Measurements from ENCODE around the gene EFHD1.
"Not testable (repeated sequence)": the region's sequence is repeated elsewhere in the genome, so short reads cannot be mapped to it uniquely, and the experiment has no call there.

EFHD1 gene

GRCh38 chr2:232683368-232683767 is 50.0 kb downstream of the EFHD1 start:
- no peak for DNase-seq (ENCODE audit: extremely low spot score)
- POLR2A ChIA-PET: interaction anchor here (0.8 to 1.5 kb wide), 2 partner anchors 14 kb away, joined by 3 to 4 read pairs; partner anchors contain the start of gene GIGYF2
- CTCF ChIA-PET: no interaction called here
- TF ChIP-seq, protein P1, sequence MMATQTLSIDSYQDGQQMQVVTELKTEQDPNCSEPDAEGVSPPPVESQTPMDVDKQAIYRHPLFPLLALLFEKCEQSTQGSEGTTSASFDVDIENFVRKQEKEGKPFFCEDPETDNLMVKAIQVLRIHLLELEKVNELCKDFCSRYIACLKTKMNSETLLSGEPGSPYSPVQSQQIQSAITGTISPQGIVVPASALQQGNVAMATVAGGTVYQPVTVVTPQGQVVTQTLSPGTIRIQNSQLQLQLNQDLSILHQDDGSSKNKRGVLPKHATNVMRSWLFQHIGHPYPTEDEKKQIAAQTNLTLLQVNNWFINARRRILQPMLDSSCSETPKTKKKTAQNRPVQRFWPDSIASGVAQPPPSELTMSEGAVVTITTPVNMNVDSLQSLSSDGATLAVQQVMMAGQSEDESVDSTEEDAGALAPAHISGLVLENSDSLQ (IDR thresholded peaks at IDR 0.05): no peak
- TF ChIP-seq ELF4 (IDR thresholded peaks at IDR 0.05): no peak
- no peak for TF ChIP-seq FOXM1 (IDR thresholded peaks at IDR 0.05; ENCODE audit: borderline replicate concordance)
- TF ChIP-seq TARDBP (IDR thresholded peaks at IDR 0.05): no peak
- no peak for TF ChIP-seq FOXK2 (IDR thresholded peaks at IDR 0.05)
- TF ChIP-seq FOXA1 (IDR thresholded peaks at IDR 0.05): no peak
- no peak for TF ChIP-seq ZNF384 (IDR thresholded peaks at IDR 0.05)
- no peak for TF ChIP-seq SP1 (IDR thresholded peaks at IDR 0.05)
- TF ChIP-seq L3MBTL2 (conservative IDR thresholded peaks at IDR 0.05): no peak
- TF ChIP-seq SUZ12 (IDR thresholded peaks at IDR 0.05): no peak
- TF ChIP-seq ARNT (IDR thresholded peaks at IDR 0.05): no peak
- TF ChIP-seq NFRKB (IDR thresholded peaks at IDR 0.05): no peak
- no peak for TF ChIP-seq LEF1 (IDR thresholded peaks at IDR 0.05; ENCODE audit: borderline replicate concordance)
- TF ChIP-seq HDGF (IDR thresholded peaks at IDR 0.05; ENCODE audit: borderline replicate concordance): no peak
- TF ChIP-seq BHLHE40 (IDR thresholded peaks at IDR 0.05; ENCODE audit: borderline replicate concordance): no peak
- TF ChIP-seq CTBP1 (IDR thresholded peaks at IDR 0.05; ENCODE audit: borderline replicate concordance): no peak

- POLR2A ChIA-PET; DNase-seq (ENCODE audit: extremely low spot score); CTCF ChIA-PET: not testable (repeated sequence)
Measured at GRCh38 chr2:232685391-232685790, 52.0 kb downstream of the EFHD1 start.

- DNase-seq (ENCODE audit: extremely low spot score): no peak
- TF ChIP-seq ZNF384 (IDR thresholded peaks at IDR 0.05) (no peak), L3MBTL2 (conservative IDR thresholded peaks at IDR 0.05) (no peak), FOXM1 (IDR thresholded peaks at IDR 0.05; ENCODE audit: borderline replicate concordance) (no peak), CTBP1 (IDR thresholded peaks at IDR 0.05; ENCODE audit: borderline replicate concordance) (no peak), HDGF (IDR thresholded peaks at IDR 0.05; ENCODE audit: borderline replicate concordance) (no peak), NFRKB (IDR thresholded peaks at IDR 0.05) (no peak), SP1 (IDR thresholded peaks at IDR 0.05) (no peak), FOXA1 (IDR thresholded peaks at IDR 0.05) (no peak), ELF4 (IDR thresholded peaks at IDR 0.05) (no peak), LEF1 (IDR thresholded peaks at IDR 0.05; ENCODE audit: borderline replicate concordance) (no peak), TARDBP (IDR thresholded peaks at IDR 0.05) (no peak), FOXK2 (IDR thresholded peaks at IDR 0.05) (no peak), SUZ12 (IDR thresholded peaks at IDR 0.05) (no peak), ARNT (IDR thresholded peaks at IDR 0.05) (no peak), BHLHE40 (IDR thresholded peaks at IDR 0.05; ENCODE audit: borderline replicate concordance) (no peak)
- TF ChIP-seq, protein P1 (IDR thresholded peaks at IDR 0.05): no peak
- ChIA-PET POLR2A (interaction anchor here (2.2 kb wide), 1 partner anchor 9 kb away, joined by 10 read pairs; the partner anchor contains the start of gene GIGYF2), CTCF (no interaction called here)
Measured at GRCh38 chr2:232687382-232688160, 54.2 kb downstream of the EFHD1 start.

DNA sequence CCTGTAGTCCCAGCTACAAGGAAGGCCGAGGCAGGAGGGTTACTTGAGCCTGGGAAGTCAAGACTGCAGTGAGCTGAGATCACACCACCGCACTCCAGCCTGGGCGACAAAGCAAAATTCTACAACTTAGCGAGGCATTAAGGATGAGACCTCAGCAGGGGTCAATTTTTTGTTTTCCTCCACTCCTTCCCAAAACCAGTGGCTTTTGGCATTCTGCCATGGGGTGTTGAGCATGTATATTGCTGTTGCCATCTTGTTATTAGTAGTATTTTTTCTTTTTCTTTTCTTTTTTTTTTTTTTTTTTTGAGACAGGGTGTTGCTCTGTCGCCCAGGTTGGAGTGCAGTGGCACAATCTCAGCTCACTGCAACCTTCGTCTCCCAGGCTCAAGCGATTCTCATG is 54.8 kb downstream of the EFHD1 start:
- TF ChIP-seq CTBP1 (IDR thresholded peaks at IDR 0.05; ENCODE audit: borderline replicate concordance): no peak
- TF ChIP-seq, protein P1 (IDR thresholded peaks at IDR 0.05): no peak
- TF ChIP-seq ARNT (IDR thresholded peaks at IDR 0.05): no peak
- no peak for TF ChIP-seq SUZ12 (IDR thresholded peaks at IDR 0.05)
- no peak for TF ChIP-seq FOXK2 (IDR thresholded peaks at IDR 0.05)
- TF ChIP-seq NFRKB (IDR thresholded peaks at IDR 0.05): no peak
- TF ChIP-seq FOXA1 (IDR thresholded peaks at IDR 0.05): no peak
- no peak for TF ChIP-seq ELF4 (IDR thresholded peaks at IDR 0.05)
- no peak for TF ChIP-seq BHLHE40 (IDR thresholded peaks at IDR 0.05; ENCODE audit: borderline replicate concordance)
- no peak for TF ChIP-seq FOXM1 (IDR thresholded peaks at IDR 0.05; ENCODE audit: borderline replicate concordance)
- no peak for TF ChIP-seq ZNF384 (IDR thresholded peaks at IDR 0.05)
- TF ChIP-seq HDGF (IDR thresholded peaks at IDR 0.05; ENCODE audit: borderline replicate concordance): no peak
- TF ChIP-seq L3MBTL2 (conservative IDR thresholded peaks at IDR 0.05): no peak
- TF ChIP-seq SP1 (IDR thresholded peaks at IDR 0.05): no peak
- ChIA-PET CTCF (no interaction called here), POLR2A (interaction anchor here (2.2 kb wide), 1 partner anchor 9 kb away, joined by 10 read pairs; the partner anchor contains the start of gene GIGYF2)
- no peak for DNase-seq (ENCODE audit: extremely low spot score)

DNA sequence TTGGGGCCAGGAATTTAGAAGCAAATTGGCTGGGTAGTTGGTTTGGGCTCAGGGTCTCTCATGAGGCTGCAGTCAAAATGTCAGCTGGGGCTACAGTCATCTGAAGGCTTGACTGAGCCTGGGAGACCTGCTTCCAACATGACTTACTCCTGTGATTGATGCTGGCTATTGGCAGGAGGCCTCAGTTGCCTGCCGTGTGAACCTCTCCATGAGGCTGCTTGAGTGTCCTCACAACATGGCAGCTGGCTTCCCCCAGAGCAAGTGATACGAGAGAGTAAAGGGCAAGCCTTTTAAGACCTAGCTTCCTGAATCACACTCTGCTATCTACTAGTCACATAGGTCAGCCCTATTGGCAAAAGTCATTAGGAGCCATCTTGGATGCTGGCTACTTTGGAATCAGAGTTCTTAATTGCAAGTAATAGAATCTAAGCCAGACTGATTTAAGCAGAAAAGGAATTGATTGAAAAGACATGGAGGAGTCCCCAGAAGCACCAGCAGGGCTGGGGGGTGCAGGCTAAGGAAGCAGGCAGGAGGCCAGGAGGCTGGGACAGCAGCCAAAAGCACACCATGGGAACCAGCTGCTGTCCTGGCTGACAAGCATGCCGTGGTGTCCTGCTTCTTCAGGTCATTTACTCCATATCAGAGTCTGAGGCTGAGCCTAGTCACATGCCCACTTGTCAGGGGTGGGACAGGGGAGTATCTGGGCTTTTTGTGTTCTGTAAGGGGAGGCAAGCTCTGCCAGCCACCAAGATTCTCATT is 55.9 kb downstream of the EFHD1 start:
- TF ChIP-seq NFRKB (IDR thresholded peaks at IDR 0.05) (no peak), FOXK2 (IDR thresholded peaks at IDR 0.05) (no peak), BHLHE40 (IDR thresholded peaks at IDR 0.05; ENCODE audit: borderline replicate concordance) (no peak)
- CTCF ChIA-PET: interaction anchor here (0.6 kb wide), 1 partner anchor 82 kb away, joined by 6 read pairs; no protein-coding TSS in a partner anchor
- no peak for DNase-seq (ENCODE audit: extremely low spot score)
- POLR2A ChIA-PET: no interaction called here

DNA sequence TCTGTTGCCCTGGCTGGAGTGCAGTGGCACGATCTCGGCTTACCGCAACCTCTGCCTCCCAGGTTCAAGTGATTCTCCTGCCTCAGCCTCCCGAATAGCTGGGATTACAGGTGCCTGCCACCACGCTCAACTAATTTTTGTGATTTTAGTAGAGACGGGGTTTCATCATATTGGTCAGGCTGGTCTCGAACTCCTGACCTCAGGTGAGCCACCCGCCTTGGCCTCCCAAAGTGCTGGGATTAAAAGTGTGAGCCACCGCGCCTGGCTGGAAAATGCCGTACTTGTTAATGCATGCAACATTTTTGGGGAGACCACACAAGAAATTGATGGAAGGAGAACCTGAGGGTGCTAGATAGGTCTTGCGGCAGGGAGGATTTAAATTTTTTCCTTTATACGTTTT is 57.7 kb downstream of the EFHD1 start:
- CTCF ChIA-PET; POLR2A ChIA-PET; DNase-seq (ENCODE audit: extremely low spot score): not testable (repeated sequence)
